Panc1 (cell line): ENCODE measurements around the gene CMIP. TPM values are rescaled to one million over a fixed set of nuclear protein-coding genes. Genes with fewer than 3 reads are reported as not detected.
A peak's percentile ranks its signal among the peaks of the same experiment; 100 is the strongest.

Experiments used
- ATAC-seq: fragments of 200-7000 bp; cut with Tn5 transposase; 2 replicates; pipeline ENCODE4 v1.9.1; 2020; ENCODE audit warnings: mild to moderate bottlenecking, moderate library complexity
- BruUV-seq: library from RNA; stranded (reverse); fragments of 400-500 nt; replicated peaks from 2 replicates; lab custom pipeline; 2021; lab: Mats Ljungman, UMichigan
- CTCF ChIA-PET: fragments of 300-600 bp; sonication (Branson Sonifier 250); formaldehyde crosslinking; loops from one replicate; lab custom pipeline; 2022; ENCODE audit warnings: antibody characterized with exemption; lab: Charles Lee
- POLR2A ChIA-PET: fragments of 300-600 bp; sonication (Branson Sonifier 250); formaldehyde crosslinking; loops from one replicate; lab custom pipeline; 2022; ENCODE audit warnings: antibody characterized with exemption; lab: Charles Lee
- DNase-seq: peaks from one replicate; pipeline ENCODE4 v3.0.0-alpha.2; 2010; ENCODE audit warnings: low read depth, low spot score
- H3K27ac ChIP-seq: 2 replicates; pipeline ENCODE4 v1.5.1; 2011; ENCODE audit warnings: mild to moderate bottlenecking, low read length, inconsistent platforms
- H3K27me3 ChIP-seq: fragments of 200-500 bp; sonication (Bioruptor generic); 2 replicates; pipeline ENCODE4 v1.6.0; 2014; ENCODE audit warnings: low read length, inconsistent platforms; ENCODE audit not compliant: control insufficient read depth, insufficient read depth
- H3K36me3 ChIP-seq: fragments of 200-500 bp; sonication (Bioruptor generic); 2 replicates; pipeline ENCODE4 v1.5.1; 2014; ENCODE audit warnings: inconsistent platforms, mild to moderate bottlenecking, low read length, moderate library complexity; ENCODE audit not compliant: control insufficient read depth, insufficient read depth
- H3K4me1 ChIP-seq: 2 replicates; pipeline ENCODE4 v1.5.1; 2011; ENCODE audit warnings: inconsistent platforms, mild to moderate bottlenecking, low read length, moderate library complexity; ENCODE audit not compliant: control insufficient read depth, insufficient read depth
- H3K4me3 ChIP-seq, 2 experiments: 2 replicates each; pipeline ENCODE4 v1.5.1; 2011 to 2012; ENCODE audit warnings: low read depth in 2 of 2, low read length in 2 of 2, mild to moderate bottlenecking in 2 of 2, inconsistent platforms in 1 of 2, moderate library complexity in 1 of 2
- H3K9me3 ChIP-seq: fragments of 200-500 bp; sonication (Bioruptor generic); 2 replicates; pipeline ENCODE4 v1.5.1; 2014; ENCODE audit warnings: low read depth, mild to moderate bottlenecking, inconsistent platforms, low read length, moderate library complexity; ENCODE audit not compliant: control insufficient read depth, insufficient read depth
- POLR2AphosphoS5 ChIP-seq: IDR thresholded peaks from 2 replicates; pipeline ENCODE4 v1.6.1; 2012; ENCODE audit warnings: mild to moderate bottlenecking, low read depth, low read length, moderate library complexity
- SIN3A ChIP-seq: IDR thresholded peaks from 2 replicates; pipeline ENCODE4 v1.6.1; 2012; ENCODE audit warnings: low read depth, mild to moderate bottlenecking, low read length, moderate library complexity, borderline replicate concordance; ENCODE audit not compliant: insufficient read depth
- TCF7L2 ChIP-seq: IDR thresholded peaks from 2 replicates; pipeline ENCODE4 v1.6.1; 2011; ENCODE audit warnings: mild to moderate bottlenecking, low read depth, low read length, inconsistent platforms
- in situ Hi-C: cut with HindIII; loops from 2 replicates; pipeline ENCODE4 v1.10.0; 2016; ENCODE audit warnings: low sequenced_read_pairs, low pct_unique_long_range_greater_than_20kb
- intact Hi-C: fragments of 100-400 bp; cut with micrococcal nuclease; formaldehyde crosslinking; loops from one replicate; pipeline ENCODE4 v1.10.0; 2022; ENCODE audit not compliant: unreplicated experiment
- microRNA-seq: library from miRNA; unstranded; fragments of <30 nt; microRNA quantifications from one replicate; pipeline ENCODE4 v1.1.0, GENCODE V29; 2020; ENCODE audit not compliant: unreplicated experiment
- total RNA-seq: library from RNA; stranded (reverse); gene quantifications from one replicate; pipeline ENCODE4 v1.2.1, GENCODE V29; 2021; ENCODE audit not compliant: unreplicated experiment
- TF ChIP-seq, protein P1 (sequence below): fragments of 450-650 bp; IDR thresholded peaks from 2 replicates; pipeline ENCODE4 v1.5.1; 2017; ENCODE audit warnings: mild to moderate bottlenecking
- TF ChIP-seq, protein P2 (sequence below), 2 experiments: IDR thresholded peaks; 2 replicates each; pipeline ENCODE4 v1.6.1; 2011 to 2012; ENCODE audit warnings: low read depth in 2 of 2, control low read depth in 1 of 2, low read length in 1 of 2, mild to moderate bottlenecking in 1 of 2, moderate library complexity in 1 of 2; ENCODE audit not compliant: insufficient read depth in 1 of 2

CMIP gene
- total RNA-seq, 1 experiment from 2014 or later = 49.7 TPM

DNA sequence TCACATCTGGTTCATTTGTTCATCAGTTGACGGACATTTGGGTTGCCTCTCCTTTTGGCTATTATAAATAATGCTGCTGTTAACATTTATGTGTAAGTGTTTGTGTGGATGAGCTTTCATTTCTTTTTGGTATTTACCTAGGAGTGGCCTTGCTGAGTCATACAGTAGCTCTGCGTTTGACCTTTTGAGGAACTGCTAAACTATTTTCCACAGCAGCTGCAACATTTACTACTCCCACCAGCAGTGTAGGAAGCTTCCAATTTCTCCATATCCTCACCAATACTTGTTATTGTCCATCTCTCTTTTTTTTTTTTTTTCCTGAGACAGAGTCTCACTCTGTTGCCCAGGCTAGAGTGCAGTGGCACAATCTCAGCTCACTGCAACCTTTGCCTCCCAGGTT lies 313.8 kb downstream of the CMIP start:
- intact Hi-C loops (no loop called here), in situ Hi-C loops (no loop called here)
- Histone ChIP-seq H3K36me3 (no peaks in the 10 kb centered on the region), H3K27me3 (no peaks in the 10 kb centered on the region), H3K4me1 (no peaks in the 10 kb centered on the region), H3K27ac (no peak overlapping the region), H3K9me3 (no peaks in the 10 kb centered on the region), H3K4me3 (no peak overlapping the region)
- ATAC-seq = no peak
- ChIA-PET POLR2A (interaction anchor here (0.7 kb wide), 1 partner anchor 100 kb away, joined by 4 read pairs; no protein-coding TSS in a partner anchor), CTCF (no interaction called here)
- no peak for DNase-seq
- TF ChIP-seq, protein P1, sequence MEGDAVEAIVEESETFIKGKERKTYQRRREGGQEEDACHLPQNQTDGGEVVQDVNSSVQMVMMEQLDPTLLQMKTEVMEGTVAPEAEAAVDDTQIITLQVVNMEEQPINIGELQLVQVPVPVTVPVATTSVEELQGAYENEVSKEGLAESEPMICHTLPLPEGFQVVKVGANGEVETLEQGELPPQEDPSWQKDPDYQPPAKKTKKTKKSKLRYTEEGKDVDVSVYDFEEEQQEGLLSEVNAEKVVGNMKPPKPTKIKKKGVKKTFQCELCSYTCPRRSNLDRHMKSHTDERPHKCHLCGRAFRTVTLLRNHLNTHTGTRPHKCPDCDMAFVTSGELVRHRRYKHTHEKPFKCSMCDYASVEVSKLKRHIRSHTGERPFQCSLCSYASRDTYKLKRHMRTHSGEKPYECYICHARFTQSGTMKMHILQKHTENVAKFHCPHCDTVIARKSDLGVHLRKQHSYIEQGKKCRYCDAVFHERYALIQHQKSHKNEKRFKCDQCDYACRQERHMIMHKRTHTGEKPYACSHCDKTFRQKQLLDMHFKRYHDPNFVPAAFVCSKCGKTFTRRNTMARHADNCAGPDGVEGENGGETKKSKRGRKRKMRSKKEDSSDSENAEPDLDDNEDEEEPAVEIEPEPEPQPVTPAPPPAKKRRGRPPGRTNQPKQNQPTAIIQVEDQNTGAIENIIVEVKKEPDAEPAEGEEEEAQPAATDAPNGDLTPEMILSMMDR = no peak
- TF ChIP-seq TCF7L2 (no peak), SIN3A (no peak), POLR2AphosphoS5 (no peak)
- TF ChIP-seq, protein P2, sequence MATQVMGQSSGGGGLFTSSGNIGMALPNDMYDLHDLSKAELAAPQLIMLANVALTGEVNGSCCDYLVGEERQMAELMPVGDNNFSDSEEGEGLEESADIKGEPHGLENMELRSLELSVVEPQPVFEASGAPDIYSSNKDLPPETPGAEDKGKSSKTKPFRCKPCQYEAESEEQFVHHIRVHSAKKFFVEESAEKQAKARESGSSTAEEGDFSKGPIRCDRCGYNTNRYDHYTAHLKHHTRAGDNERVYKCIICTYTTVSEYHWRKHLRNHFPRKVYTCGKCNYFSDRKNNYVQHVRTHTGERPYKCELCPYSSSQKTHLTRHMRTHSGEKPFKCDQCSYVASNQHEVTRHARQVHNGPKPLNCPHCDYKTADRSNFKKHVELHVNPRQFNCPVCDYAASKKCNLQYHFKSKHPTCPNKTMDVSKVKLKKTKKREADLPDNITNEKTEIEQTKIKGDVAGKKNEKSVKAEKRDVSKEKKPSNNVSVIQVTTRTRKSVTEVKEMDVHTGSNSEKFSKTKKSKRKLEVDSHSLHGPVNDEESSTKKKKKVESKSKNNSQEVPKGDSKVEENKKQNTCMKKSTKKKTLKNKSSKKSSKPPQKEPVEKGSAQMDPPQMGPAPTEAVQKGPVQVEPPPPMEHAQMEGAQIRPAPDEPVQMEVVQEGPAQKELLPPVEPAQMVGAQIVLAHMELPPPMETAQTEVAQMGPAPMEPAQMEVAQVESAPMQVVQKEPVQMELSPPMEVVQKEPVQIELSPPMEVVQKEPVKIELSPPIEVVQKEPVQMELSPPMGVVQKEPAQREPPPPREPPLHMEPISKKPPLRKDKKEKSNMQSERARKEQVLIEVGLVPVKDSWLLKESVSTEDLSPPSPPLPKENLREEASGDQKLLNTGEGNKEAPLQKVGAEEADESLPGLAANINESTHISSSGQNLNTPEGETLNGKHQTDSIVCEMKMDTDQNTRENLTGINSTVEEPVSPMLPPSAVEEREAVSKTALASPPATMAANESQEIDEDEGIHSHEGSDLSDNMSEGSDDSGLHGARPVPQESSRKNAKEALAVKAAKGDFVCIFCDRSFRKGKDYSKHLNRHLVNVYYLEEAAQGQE (IDR thresholded peaks at IDR 0.05; ENCODE audit: insufficient read depth in 1 of 2, low read depth in 2 of 2, low read length in 1 of 2) = no peak
- BruUV-seq = no TSS peak

Small RNAs within 50 kb of the gene (microRNA-seq; reads per million reads assigned to microRNA genes)
- gene MIR6504 (1.9 reads per million), gene MIR7854 (6.0 reads per million, percentile 18 among the genes with 10 or more reads in this experiment)

Other genes starting within 250 kb of the CMIP start
- gene BCO1, start 206.1 kb upstream of the CMIP start, total RNA-seq = not detected
- 9.1 TPM for gene GAN, start 129.8 kb upstream of the CMIP start, total RNA-seq